Glomerular visceral epithelial cell (primary cell): Measurements from ENCODE around the gene NDUFB8.
A peak's percentile ranks its signal among the peaks of the same experiment; 100 is the strongest.

Experiments used
- DNase-seq: peaks from one replicate; pipeline ENCODE4 v3.0.0-alpha.2; 2016; ENCODE audit errors: extremely low spot score

Gene NDUFB8

DNA sequence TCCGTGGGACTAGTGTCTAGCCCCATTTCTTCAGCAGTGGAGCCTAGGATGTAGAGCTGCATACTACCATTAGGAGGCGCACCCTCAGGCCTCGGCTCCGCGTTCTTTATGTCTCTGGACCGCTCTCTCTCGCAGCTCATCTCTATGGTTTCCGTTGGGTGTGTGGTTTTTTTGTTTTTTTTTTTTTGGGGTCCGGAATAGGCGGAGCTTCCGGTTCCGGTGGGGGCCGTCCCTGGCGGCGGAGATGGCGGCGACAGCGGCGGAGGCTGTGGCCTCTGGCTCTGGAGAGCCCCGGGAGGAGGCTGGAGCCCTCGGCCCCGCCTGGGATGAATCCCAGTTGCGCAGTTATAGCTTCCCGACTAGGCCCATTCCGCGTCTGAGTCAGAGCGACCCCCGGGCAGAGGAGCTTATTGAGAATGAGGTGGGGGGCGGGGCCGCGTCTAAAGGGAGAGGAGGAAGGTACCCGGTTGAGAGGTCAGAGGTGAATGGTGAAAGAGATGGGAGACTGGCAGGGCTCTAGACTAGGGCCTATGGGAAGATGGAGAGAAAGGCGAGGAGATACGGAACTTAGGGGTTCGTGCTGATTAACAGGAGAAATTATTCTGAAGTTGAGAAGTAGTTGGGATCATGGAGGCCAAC lies 6.2 kb upstream of the NDUFB8 start, which contains the start of gene HIF1AN:
HIF1AN (plus strand) TSS at position 229 of the 639 bp plus-strand sequence; CDS start at position 245, 16 bp downstream.
- DNase-seq, result peak; percentile 97

DNA sequence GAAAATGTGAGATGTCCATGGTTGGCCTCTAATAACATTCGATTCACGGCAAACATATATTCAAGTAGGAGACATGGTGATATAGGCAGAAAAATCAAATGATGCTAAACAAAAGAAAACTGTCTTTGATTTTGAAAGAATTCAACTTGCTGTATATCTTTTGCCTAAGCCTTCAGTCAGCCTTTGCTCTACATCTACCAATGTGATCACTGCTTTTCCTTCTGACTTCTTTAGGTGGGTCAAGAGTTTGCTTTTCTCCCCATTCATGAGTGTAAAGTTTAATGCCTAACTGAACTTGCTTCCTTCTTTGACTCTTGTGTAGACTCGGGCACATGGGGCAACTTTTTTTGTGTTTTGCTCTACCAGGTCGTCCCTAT lies 5.7 kb upstream of the NDUFB8 start:
- no peak for DNase-seq

DNA sequence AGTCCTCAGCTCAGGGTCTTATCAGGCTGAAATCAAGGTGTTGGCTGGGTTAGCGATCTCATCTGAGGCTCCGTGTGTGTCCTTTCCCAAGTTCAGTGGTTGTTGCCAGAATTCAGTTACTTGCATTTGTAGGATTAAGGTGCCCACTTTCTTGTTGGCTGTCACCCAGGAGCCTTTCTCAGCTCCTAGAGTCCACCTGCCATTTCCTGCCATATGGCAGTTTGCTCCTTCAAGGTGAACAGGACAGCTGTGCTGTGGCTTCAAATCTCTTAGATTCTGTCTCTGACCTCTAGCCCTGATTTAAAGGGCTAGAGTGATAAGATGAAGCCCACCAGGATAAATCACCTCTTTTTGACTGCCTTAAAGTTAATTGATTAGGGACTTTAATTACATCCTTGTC lies 5.1 kb upstream of the NDUFB8 start:
- DNase-seq, result no peak

DNA sequence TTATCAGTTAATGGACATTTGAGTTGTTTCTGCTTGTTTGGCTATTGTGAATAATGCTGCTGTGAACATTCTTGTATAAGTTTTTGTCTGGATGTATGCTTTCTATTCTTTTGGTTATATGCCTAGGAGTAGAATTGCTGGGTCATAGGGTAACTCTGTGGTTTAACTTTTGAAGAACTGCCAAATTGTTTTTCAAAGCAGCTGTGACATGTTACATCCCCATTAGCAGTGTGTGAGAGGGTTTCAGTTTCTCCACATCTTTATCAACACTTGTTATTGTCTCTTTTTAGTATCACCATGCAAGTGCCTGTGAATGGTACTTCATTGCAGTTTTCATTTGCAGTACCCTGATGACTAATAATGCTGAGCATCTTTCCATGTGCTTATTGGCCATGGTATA lies 2.1 kb upstream of the NDUFB8 start:
- no peak for DNase-seq

DNA sequence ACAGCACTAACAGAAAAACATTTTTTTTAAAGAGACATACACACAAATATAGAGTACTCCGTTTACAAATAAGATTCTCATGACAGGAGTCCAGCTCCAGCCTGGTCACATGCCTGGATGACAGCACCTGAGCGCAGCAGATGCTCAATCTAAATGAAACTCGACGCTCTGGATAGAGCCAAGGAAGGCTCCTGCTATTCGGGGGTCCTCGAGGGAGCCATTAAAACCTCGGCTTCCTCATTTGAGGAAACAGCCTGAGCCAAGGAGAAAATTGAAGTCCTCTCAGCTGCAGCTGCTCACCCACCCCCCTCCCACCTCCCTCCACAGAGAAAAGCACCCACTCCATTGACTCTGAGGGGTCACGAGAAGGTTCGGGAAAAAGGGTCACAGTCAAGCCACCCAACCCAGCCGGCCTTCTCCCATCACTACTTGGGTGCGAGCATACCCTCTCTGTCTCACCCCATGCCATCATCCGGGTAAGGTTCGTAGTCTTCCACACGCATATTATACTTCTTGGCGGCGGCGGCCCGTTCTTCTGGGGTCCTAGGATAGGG lies 673 bp downstream of the NDUFB8 start:
- no peak for DNase-seq

DNA sequence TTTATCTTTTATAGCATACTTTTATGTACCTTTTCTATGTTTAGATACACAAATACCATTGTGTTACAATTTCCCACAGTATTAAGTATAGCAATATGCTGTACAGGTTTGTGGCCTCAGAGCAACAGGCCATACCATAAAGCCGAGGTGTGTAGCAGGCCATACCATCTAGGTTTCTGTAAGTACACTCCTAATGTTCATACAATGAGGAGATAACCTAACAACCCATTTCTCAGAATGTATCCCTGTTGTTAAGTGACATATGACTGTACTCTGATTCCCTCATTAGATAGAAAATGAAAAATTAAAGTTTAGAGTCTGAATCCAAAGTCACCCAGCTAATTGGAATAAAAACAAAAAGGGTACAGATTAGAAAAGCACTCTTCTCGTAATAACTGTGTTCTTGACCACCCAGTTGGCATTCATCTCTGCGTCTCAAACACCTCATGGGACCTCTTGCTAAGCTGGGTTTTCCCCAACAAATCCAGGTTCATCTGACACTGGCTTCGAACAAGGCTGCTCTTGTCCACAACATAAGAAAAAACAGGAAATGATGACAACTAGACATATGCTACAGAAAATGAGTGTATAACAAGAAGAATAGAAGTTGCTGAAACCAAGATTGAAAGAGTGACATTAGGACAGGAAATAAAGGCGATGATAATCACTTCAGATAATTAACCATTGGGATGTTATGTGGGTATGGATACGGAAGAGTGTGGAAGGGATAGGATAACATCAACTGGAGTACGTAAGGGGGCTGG lies 1.4 kb downstream of the NDUFB8 start:
- no peak for DNase-seq

DNA sequence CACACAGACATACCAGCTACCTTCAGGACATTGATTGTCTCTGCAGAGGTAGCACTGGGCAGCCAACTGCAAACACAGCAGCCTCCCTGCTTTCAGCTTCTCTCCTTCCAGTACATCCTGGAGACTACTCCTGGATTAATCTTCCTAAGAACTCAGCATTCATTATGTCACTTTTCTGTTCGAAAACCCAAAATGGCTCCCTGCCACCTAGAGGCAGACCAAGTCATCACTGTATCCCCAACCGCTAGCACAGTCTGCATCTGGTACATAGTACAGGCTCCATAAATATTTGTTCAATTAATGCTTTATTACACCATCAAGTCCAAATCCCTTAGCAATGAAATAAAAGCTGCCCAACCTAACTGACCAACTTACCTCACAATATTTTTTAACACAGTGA lies 5.0 kb downstream of the NDUFB8 start:
- DNase-seq, result no peak

DNA sequence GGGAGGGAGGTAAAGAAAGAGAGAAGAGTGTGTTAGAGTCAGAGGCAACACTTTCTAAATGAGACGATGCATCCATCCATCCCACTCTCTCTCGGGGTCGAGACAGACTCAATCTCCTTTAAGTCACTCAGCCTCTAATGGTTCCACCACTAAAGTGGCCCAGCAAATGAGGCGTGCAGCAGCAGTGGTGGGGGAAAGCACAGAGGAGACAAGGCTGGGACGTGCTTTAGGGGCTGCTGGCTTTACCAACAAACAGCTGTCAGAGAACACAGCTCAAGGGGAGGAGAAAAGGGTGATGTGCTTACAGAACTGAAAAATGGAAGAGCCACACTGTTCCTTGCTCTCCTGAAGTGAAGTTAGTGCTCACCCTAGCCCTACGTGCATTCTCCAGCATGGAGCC lies 5.5 kb downstream of the NDUFB8 start:
- no peak for DNase-seq

DNA sequence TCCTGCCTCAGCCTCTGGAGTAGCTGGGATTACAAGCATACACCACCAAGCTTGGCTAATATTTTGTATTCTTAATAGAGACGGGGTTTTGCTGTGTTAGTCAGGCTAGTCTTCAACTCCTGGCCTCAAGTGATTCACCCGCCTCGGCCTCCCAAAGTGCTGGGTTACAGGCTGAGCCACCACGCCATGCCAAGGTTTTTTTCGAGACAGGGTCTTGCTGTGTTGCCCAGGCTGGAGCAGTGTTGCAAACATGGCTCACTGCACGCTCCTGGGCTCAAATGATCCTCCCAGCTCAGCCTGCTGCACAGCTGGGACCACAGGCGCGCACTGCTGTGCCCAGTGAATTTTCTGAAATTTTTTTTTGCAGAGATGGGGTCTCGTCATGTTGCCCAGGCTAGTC lies 6.7 kb downstream of the NDUFB8 start:
- no peak for DNase-seq

DNA sequence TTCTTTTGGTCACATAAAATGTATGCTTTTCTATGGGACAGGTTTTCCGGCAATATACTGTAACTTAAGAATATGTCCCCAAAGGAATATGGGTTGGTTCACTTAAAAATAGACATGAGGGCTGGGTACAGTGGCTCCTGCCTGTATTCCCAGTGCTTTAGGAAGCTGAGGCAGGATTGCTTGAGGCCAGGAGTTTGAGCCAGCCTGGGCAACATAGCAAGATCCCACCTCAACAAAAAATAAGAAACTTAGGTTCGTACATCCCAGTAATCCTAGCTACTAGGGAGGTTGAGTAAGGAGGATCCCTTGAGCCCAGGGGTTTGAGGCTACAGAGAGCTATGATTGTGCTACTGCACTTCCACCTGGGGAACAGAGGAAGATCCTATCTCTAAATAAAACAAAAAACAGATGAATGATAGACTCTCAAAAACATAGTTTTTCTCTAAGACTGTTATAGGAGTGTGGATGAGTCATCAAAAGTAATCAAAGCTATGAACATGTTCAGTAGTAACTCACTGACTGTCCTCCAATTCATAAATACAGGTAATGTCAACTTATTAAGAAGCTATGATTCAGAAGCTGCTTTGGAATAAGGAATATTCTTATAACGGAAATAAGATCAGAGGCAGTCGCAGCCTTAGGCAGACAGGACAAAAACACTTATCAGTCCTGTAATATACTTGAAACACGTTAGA lies 7.4 kb downstream of the NDUFB8 start:
- DNase-seq, result no peak

DNA sequence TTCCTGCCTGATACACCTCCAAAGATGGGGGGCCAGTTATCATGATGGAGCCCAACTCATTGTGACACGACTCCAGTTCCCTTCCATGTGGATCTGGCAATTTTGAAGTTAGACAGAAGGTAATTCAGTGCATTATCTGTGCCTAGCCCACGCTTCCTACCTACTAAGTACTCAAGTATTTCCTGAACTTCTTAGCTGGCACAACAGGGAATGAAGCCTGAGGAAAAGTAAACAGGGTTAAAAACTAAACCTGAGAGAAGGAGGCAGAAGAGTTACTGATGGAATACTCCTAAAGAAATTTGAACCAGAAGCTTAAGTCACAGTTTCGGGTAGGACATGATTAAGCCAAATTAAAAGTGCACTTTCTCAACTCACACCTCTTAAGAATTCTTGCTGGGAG lies 8.9 kb downstream of the NDUFB8 start:
- no peak for DNase-seq

DNA sequence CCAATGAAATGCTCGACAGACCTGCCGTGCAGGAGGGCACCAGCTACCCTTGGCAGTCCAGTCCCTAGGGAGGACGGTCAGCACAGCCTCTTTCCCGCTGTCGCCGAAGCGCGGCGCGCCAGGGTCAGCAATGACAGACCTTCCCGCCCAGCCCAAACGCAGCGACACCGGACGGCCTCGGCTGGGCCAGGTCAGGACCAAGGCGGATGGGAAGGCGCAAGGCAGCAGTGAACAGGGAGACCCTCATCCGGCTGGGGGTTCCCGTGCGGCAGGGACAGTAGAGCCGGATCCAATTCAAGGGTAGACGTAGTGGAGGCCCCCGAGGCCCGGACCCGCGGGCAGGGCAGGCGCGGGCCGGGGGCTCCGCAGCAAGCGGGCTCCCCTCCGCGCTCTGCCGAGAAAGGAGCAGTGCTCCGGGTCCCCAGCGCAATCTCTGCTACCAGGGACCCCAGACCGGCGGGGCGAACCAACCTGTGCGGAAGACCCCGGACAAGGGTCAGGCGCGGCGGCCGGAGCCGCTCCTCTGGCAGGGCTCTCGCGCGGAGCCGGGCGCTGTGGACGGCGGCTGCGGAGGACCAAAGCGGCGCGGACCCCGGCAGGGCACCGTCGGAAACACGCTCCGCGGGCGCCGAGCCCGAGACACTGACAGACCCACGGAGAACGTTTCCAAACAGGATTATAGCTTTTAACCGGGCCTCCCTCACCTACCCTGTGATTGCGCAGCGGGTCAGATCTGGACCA lies 10.2 kb downstream of the NDUFB8 start, which contains the start of gene SEC31B:
SEC31B (minus strand) TSS at position 551 of the 741 bp plus-strand sequence. CDS start 2,909 bp downstream, outside the sequence.
- DNase-seq, result no peak

DNA sequence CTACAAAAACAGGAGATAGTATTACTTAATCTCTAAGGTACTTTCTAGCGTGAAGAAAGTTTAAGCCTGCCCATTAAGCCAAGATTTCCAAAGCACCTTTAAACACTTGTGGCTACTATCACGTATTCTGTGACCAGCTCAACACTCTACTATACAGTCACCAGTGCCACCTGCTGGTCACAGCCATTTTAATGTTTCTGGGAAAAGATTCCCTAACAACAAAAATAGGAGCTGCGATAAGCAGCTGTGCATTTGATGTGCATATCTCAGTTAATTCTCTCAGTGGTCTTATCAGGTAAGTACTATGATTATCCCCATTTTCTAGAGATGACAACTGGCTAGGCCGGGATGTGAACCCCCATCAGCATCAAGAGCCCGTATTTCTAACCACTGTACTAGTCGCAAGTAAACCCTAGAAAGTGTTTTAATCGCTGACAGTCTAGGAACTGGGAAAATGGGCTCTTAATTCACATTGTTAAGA lies 10.9 kb downstream of the NDUFB8 start:
- DNase-seq, result peak; percentile 60

DNA sequence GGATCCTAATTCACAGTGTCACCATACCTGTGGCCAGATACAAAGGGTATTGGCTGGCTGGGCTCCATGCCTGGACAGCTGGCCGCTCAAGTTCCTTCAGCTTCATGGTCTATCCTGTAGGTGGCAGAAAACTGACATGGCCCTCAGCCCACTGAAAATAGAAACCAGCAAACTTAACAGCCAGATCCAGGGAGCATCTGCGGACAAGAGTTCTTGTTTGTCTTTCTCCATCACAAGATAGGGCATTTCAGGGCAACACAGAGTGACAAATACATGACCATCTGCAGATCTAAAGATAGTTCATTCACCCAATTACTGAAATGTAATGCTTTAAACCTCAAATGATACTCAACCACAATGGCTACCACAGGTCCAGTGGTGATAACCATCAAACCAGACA lies 12.8 kb downstream of the NDUFB8 start:
- DNase-seq, result no peak

DNA sequence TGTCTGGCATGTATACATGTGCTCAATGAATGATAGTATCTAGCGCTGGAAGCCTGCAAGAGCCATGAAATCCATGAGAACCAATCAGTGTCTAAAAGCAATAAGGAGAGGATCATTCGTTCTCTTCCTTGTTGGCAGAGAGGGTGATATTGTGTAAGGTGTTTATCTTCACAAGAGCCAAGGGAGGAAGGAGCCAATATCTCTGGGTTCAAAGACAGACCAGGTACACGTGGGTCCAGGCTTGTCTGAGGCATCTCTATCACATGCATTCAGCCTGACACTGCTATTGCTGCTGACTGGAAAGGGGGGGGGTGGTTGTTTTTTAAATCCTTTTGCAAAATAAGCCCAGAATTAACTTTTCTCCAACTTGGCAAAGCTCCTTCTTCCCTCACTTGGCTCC lies 14.1 kb downstream of the NDUFB8 start:
- no peak for DNase-seq

DNA sequence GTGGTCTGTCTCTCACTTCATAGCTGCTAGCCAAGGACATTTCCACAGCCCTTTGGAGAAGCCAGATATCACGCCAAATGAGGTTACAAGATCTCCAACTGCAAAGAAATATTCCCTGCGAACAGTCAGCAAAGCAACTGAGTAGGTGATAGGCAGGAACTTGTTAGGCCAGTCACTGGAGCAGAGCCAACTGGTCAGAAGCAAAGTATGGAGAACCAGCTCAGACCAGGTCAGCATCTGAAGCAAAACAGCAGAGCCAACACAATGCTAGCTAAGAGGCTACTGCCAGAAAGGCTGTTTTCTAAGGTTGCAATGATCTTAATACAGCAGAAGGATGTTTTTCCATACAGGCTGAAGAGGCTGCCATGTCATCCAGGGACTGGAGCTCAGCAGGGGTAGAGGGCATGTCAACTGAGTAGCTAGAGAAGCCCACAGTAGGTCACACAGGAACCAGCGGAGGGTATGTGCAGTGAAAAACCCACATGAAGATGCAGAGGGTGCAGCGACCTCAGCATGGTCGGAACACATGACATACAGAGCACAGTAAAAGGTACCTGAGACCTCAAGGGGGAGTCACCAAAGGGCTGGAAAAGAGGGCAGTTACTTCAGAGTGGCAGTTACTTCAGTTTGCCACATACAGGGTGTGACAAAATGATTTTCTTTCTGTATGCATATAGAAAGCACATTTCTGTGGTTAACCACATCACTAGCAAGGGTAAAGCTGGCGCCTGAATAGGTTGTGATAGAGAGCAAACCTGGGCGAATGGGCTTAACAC lies 18.9 kb downstream of the NDUFB8 start:
- DNase-seq, result no peak

DNA sequence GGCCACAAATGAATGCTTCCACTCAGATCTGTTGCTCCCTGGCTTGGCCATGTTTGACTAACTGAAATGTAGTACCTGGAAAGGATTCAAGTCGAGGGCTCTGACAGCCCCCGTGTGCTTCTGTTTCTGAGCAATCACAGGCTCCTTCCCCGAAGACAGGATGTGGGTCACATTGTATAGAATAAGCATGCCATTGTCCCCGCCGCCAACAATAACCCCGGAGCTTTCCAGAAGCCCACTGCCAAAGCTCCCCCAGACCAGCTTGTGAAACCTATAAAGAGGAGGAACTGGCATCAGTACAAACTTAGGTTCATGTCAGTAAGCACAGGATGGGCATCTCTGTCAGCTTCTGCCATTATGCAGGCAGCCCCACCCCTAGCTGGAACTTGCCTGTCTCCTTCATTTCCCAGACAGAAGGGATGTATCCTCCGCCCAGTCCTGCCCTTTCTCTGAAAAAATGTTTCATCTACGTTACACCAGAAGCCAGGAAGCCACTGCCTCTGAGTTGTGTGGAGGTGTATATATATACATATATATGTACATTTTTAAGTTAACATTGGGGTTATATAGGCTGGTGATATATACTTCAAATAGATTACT lies 20.3 kb downstream of the NDUFB8 start:
- no peak for DNase-seq

DNA sequence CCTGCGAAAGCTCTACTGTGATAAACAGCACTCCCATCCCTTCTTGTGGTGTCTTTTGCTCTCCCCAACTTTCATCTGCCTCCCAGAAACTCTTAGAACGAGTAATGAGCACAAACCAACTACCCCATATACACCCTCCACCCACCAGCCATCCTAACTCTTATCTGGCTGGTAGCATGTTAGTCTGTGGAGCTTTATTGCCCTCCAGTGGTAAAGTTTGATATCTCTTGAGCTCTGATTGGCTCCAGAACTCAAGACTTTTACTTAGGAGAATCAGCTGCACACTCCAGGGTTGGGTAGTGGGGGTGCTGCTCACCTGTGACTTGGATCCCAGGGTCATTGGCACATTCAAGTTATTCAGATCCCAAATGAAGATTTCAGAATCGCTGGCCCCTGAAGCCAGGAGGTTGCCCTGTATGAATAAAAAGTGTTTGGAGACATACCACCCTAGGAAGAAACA lies 20.9 kb downstream of the NDUFB8 start:
- DNase-seq, result peak; percentile 45

DNA sequence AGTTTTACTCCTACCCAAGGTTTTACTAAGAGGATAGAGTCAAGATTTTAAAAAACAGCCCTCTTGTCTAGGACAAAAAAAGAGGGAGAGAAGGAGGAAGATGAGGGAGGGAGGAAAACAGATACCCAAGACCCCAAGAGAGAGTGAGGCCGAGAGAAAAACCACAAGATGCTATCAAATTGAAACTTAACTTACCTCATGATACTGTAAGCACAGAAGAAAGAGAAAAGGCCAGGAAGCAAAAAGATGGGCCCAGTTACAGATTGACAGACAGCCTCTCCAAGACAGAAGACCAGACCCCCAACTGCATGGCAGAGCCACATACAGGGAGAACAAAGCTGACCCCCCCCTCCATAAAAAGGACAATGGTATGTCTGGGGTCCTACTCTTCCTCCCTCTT lies 21.4 kb downstream of the NDUFB8 start:
- DNase-seq, result no peak

DNA sequence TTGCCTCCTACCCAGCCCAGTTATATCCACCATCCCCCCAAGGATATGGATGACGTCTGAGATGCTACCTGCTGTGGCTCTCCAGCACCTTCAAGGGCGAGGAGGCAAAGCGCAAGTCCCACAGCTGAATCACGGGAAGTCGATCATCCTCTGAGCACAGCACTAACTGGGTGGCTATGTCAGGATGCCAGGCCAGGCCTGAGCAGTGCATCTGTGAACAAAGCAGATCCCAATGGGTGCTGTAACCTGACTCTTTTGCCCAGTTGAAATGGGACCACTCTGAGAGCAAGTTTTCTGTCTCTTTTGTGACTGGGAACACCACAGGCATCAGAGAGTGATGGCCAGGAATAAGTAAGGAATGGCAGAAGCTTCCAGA lies 22.3 kb downstream of the NDUFB8 start:
- DNase-seq, result no peak
